ENCODE measurements around the gene PYHIN1.
A peak's percentile ranks its signal among the peaks of the same experiment; 100 is the strongest.

PYHIN1 gene

DNA sequence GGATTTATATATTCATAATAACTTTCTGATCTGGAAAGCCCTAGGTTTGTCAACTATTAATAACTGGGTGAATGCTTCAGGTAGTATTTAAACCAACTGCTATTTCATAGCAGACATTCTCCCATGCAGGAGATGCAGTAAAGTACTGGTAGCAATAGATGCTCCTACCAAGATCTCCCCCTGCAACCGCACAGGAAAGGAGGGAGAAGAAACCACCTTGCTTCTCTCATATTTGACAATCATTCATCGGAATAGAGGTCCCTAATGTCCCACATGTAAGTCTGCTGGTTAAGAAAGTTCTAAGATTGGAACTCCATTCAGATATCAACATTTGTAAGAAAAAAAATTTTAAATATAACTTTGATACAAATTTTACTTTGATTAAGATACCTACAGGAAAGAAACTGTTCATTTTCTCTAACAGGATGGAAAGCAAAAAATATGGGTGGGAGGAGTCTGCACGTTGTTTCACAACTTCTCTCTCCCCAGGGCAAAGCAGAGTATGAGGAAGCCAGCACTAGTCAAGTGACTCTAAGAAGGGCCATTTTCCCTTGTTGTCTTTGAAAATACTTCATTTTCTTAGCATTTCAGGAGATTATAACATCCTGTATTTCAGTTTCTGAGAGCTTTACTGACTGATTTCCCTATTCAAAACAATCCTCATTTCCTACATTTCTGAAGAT lies at the start of gene PYHIN1:
Gene PYHIN1, plus strand, starts transcription at position 498 of the 683 bp plus-strand sequence. CDS start 5,359 bp downstream, outside the sequence.
- peak; percentile 63 for DNase-seq (ENCODE audit: low spot score)

- DNase-seq (ENCODE audit: low spot score), result no peak
These were observed 37.7 kb upstream of the PYHIN1 start for GRCh38 chr1:158893654-158894053.

DNA sequence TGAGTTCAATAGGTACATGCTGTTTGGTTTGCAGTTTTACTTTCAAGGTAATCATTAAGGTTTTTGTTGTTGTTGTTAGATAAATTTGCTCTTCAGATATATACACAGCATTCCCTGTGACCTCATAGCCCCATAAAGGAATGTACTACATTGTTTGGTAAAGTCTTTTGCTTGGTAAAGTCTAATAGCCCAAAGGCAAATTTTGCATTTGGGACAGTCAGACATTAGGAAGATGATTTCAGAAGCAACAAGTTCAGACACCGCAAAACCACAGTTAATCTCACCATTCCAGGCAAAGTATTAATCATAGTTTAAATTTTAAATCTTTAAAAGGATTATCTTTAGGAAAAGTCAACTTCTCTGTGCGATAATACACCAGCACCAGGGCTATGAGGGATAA lies 32.6 kb upstream of the PYHIN1 start:
- DNase-seq (ENCODE audit: low spot score), result no peak

- DNase-seq (ENCODE audit: low spot score), result no peak
These were observed 29.7 kb upstream of the PYHIN1 start for GRCh38 chr1:158901623-158902022.

- DNase-seq (ENCODE audit: low spot score), result no peak
These were observed 15.3 kb upstream of the PYHIN1 start for GRCh38 chr1:158916085-158916484.

DNA sequence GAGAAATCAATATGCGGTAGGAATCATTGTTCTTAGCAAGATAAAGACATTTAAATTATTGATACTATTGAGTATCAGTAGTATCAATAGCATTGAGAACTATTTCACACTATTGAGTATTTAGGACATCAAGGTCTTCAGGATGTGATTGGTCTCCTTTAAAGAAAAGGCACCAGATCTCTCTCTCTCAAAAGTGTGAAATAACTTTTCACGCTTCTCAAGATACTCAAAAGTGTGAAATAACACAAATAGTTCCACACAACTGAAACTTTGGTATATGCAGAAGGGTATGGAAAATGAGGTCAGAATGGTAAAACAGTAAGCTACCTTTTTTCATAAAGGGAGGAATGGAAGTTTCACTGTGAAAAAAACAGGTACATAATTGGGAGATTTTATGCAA lies 6.7 kb upstream of the PYHIN1 start:
- DNase-seq (ENCODE audit: low spot score), result peak; percentile 24

DNA sequence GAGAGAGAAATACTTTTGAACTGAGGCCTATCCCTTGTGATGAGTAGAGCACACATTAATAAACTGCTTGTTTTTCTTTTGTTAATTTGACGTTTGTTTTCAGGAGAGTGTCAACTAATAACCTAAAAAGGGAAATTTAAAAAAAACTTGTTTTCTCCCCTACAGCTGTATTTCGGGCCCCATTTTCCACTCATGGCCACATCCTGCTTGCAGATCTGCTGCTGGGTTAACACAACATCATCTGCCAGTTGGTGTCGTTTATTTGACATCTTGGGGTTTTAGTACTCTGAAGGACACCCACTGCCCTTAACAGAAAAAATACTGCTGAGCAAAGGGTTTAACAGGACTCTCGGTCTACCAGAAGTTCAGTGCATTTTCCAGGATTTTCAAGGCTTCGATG lies 848 bp upstream of the PYHIN1 start:
- DNase-seq (ENCODE audit: low spot score), result peak; percentile 62

GRCh38 chr1:158932171-158932570 lies 819 bp downstream of the PYHIN1 start:
- DNase-seq (ENCODE audit: low spot score), result peak; percentile 32

- DNase-seq (ENCODE audit: low spot score), result peak; percentile 37
These were observed 2.3 kb downstream of the PYHIN1 start for GRCh38 chr1:158933621-158934020.

GRCh38 chr1:158939180-158939579 lies 7.8 kb downstream of the PYHIN1 start:
- no peak for DNase-seq (ENCODE audit: low spot score)

DNA sequence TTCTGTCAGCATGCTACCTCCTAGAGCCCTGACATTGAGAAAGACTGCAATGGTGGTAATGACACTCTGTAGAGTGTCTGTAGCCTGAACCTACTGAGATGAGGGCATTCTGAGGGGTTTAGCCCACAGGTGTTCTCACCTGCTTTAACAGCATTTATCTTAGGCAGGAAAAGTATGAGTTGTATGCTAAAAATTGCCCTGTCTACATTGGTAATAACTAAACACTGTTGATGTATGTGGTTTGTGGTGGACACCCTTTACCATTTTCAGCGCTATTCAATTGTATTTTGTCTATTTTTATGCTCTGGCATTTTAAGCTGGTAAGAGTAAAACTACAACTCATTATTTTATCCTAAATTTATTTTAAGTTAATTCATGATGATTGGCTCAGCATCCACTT lies 10.0 kb downstream of the PYHIN1 start:
- no peak for DNase-seq (ENCODE audit: low spot score)

DNA sequence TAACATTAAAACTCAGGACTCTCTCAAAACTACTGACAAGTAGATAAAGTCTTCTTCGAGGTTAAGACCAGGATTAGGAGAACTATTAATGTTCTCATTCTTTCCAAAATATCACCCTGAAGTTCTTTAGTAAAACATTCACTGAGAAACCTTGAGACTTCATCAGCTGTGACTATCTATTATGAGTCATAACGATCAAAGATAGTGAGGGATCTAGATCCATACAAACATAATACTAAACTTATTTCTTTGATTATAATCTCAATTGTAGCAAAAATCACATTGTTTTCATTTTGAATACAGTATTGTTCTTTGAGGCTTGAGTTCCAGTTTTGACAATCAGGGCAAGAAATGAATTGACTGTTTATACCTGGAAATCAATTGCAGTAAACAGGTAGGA lies 11.1 kb downstream of the PYHIN1 start:
- no peak for DNase-seq (ENCODE audit: low spot score)

DNA sequence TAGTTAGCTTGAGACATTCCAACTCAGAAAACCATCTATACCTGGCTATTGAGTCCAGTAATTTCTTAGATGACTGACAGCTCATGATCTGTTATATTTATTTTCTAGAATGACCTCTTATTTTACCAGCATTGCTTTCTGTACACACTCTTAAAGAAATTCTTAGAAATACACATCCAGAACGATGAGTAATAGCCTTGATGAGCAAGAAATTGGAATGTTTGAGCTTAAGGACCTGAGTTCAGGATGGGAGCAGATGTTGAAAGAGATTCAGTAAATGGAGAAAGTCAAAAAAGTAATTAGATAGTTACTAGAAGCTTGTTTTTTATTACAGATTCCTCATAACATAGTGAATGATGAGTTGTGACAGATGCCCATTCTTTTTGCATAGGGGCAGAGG lies 11.7 kb downstream of the PYHIN1 start:
- DNase-seq (ENCODE audit: low spot score), result no peak

- DNase-seq (ENCODE audit: low spot score), result no peak
These were observed 13.7 kb downstream of the PYHIN1 start for GRCh38 chr1:158945061-158945460.

GRCh38 chr1:158946785-158947184 lies 15.4 kb downstream of the PYHIN1 start:
- DNase-seq (ENCODE audit: low spot score), result no peak

DNA sequence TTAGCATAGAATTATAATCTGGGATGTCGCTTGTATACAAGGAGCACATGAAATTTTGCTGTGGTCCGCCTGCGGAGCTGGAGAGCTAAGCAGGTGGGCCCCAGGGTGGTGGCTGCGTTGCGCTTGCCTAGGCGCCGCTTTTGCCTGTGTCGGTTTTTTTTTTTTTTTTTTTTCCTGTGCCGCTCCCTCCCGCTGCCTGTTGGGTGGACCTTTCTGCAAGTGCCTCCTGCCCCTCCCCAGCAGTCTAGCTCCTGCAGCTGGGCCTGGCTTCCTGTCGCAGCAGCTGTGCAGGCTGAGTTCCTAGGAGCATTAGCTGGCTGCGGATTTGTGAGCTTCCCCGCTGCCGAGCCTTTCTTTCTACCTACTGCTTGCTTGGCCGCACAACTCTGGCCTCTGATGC lies 20.6 kb downstream of the PYHIN1 start:
- no peak for DNase-seq (ENCODE audit: low spot score)

DNA sequence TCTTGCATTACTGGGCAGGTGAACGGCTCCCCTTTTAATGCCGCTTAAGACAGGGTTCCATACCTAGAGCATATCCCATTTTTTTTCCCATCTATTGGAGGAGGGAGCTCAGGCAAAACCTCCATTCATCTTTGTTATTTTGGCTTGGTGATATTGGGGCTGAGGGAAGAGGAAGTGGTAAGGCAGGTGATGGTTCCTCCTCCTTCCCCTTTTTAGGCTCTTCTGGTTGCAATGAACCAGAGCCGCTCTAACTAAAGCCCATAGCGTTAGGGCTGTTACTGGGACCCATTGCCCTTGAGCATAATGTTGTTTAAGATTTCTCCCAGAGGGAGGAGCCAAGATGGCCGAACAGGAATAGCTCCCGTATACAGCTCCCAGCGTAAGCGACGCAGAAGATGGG lies 21.1 kb downstream of the PYHIN1 start:
- no peak for DNase-seq (ENCODE audit: low spot score)

DNA sequence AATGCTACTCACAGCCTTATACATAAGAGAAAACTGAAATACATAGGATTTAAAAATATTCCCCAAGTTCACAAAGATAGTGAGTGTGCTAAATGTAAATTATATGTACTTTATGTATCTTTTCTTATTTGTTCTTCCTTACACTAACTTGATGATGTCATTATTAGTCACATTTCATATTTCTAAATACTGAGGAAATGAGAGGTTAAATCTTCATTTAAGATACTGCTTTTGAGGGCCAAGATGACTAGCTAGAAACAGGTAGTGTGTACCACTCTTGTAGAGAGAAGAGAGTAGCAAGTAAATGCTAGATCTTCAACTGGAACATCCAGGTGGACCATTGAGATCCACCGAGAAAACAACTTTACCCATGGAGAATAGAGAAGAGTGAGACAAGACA lies 29.8 kb downstream of the PYHIN1 start:
- DNase-seq (ENCODE audit: low spot score), result no peak

DNA sequence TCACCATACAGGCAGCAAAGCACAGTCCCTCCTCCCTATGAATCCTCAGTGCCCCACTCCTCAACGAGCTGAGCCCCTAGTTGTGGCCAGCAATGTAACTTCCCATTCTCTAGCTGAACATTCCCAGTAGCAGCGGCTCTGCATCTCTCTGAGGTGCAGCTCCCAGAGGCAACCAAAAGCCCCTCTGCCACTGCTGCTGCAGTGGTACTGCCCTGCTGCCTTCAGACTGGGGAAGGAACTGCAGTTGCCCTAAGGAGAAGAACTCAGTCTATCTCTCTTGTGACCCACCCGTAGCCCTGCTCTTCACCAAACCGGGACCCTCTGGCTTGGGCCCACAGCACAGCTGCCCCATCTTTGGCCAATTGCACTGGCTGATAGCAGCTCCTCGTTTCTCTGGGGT lies 31.6 kb downstream of the PYHIN1 start:
- DNase-seq (ENCODE audit: low spot score), result no peak

- peak; percentile 25 for DNase-seq (ENCODE audit: low spot score)
These were observed 37.8 kb downstream of the PYHIN1 start for GRCh38 chr1:158969166-158969565.

DNA sequence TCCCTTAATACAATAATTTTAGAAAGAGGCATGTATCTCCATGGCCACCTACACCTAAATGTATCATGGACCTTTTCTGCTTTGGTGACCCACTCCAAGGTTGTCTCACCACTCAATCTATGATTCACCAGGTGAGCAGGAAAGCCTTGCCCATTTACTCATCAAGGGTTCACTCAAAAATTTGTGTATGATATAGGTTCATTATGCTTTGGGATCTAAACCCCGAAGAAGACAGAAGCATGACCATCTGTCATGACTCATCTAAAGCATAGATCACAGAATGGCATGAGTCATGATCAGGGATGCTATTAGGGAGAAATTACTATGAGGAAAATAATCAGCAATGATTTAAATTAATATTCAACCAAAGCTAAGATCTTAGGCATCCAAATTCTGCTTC lies 38.5 kb downstream of the PYHIN1 start:
- DNase-seq (ENCODE audit: low spot score), result peak; percentile 56

DNA sequence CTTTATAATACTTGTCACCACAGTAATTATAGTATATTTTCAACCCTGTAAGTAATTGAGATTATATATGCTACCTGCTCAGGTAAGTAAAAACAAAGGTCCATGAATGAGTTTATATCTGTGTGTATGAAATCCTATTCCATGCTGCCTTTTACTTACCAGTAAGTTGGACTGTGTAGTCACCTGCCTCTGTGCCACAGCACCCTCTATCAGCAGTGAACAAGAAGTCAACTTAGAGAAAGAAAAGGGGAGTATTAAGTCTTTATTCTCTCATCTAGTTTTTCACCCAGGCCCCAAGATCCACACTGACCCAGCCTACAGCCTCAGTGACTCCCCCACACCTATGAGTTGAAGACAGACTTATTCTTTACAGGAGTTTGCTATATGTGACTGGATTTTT lies 41.5 kb downstream of the PYHIN1 start:
- peak; percentile 17 for DNase-seq (ENCODE audit: low spot score)

DNA sequence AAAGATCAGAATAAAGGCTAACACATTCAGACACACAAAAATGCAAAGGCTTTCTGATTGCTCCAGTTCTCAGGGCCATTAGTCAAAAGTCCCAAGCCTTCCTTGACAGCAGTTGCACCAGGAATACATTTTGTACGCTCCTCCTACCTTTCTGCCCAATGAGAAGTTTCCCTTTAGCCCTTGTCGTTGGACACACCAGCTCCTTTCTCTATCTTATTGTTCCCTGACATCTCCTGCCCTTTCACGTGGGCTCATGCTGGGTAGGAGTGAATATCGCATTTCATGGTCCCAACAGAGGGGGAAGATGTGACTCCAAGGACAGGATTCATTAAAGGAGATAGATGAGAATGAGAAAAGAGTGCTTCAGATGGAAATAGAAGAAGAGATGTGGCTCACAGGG lies 44.9 kb downstream of the PYHIN1 start:
- no peak for DNase-seq (ENCODE audit: low spot score)

DNA sequence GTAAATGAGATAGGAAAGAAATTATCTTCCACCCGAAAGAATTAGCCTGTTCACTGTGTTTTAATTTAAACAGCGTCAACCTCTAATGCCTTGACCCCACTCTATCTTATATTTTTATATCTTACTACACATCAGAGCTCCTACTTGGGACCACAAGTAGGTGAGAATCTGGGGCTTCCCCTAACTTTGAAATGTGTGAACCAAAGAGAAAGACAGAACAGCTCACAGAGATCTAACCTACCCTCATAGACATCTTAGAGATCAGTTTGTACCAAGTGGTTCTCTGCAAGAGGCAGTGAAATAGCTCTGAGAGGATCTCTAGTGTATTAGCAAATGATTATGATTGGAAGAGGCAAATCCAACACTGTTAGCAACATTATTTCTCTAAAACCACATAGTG lies 47.4 kb downstream of the PYHIN1 start:
- DNase-seq (ENCODE audit: low spot score), result peak; percentile 47

- DNase-seq (ENCODE audit: low spot score), result no peak
These were observed 47.9 kb downstream of the PYHIN1 start for GRCh38 chr1:158979229-158979628.

Data from CD4-positive, alpha-beta T cell treated with Interleukin-2 at 100 ng/mL for 4 hours (primary cell).